NT2/D1 (cell line): Measurements from ENCODE around the gene HGFAC.

Experiments
- SUZ12 ChIP-seq: IDR thresholded peaks from 2 replicates; pipeline ENCODE4 v1.6.1; 2011; ENCODE audit not compliant: insufficient read length, insufficient read depth; ENCODE audit errors: extremely low read depth
- YY1 ChIP-seq: IDR thresholded peaks from 2 replicates; pipeline ENCODE4 v1.6.1; 2011; ENCODE audit not compliant: insufficient read length, insufficient read depth
- ZNF274 ChIP-seq: IDR thresholded peaks from 2 replicates; pipeline ENCODE4 v1.6.1; 2011; ENCODE audit warnings: mild to moderate bottlenecking, low read depth, low read length

DNA sequence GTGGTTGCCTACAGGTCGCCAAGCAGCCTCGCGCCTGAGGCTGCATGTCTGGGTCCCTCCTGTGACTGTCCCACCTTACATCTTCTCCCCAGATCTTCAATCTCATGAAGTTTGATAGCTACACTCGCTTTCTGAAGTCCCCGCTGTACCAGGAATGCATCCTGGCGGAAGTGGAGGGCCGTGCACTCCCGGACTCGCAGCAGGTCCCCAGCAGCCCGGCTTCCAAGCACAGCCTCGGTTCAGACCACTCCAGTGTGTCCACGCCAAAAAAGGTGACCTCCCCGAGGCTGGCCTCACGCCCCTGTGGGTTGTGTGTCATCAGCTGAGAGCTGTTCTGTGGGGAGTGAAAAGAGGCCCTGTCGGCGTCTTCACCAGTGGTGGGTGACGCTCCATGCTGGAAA is 24.9 kb upstream of the HGFAC start:
- TF ChIP-seq ZNF274 (no peak), YY1 (no peak), SUZ12 (no peak)
